Activated CD8-positive, alpha-beta memory T cell treated with anti-CD3 and anti-CD28 coated beads, Interleukin-2, amount 50 U/mL, for 1 hour (primary cell): ENCODE data around the gene KCNG3.

Experiments used
- DNase-seq: peaks from one replicate; pipeline ENCODE4 v3.0.0-alpha.2; 2020; ENCODE audit errors: extremely low read depth

The KCNG3 gene

DNA sequence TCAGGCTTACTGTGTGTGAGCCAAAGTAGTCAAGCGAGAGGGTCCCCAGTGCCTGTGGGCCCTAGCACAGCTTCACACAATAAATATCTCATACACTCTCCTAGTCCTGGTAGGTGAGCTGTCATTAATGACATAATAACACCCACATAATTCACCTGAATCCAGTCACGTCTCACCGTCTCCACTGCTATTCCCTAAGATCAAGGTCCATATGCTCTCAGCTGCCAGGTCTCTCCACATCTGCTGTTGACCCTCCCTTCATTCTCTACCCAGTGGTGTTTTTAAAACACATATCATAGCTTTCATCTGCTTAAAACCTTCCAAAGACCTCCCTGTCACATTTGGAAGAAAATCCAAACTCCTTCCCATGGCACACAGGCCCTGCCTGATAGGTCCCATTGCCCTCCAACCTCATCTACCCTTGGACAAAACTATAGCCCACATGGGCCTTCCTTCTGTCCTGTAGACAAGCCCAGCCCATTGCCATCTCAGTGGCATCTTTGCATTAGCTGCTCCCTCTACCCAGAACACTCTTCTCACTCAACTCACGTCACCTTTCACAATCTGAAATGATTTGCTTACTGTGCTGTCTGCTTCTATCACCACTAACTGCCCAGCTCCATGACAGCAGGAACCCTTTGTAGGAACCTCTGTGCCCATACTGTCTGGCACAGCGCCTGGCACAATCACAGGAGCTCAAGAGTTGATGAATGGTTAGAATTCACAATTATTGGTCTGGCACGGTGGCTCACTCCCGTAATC lies 7.5 kb downstream of the KCNG3 start:
- DNase-seq = no peak

DNA sequence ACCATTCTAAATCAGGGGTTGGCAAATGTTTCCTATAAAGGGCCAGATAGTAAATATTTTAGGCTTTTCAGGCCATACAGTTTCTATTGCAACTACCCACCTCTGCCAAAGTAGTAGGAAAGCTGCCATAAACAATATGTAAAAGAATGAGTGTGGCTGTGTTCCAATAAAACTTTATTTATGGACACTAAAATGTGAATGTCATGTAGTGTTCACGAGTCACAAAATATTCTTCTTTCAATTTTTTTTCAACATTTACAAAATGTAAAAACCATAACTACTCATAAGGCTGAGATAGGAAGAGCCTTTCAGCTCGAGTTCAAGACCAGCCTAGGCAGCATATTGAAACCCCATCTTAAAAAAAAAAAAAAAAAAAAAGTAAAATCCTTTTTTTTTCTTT lies 13.4 kb downstream of the KCNG3 start:
- no peak for DNase-seq

DNA sequence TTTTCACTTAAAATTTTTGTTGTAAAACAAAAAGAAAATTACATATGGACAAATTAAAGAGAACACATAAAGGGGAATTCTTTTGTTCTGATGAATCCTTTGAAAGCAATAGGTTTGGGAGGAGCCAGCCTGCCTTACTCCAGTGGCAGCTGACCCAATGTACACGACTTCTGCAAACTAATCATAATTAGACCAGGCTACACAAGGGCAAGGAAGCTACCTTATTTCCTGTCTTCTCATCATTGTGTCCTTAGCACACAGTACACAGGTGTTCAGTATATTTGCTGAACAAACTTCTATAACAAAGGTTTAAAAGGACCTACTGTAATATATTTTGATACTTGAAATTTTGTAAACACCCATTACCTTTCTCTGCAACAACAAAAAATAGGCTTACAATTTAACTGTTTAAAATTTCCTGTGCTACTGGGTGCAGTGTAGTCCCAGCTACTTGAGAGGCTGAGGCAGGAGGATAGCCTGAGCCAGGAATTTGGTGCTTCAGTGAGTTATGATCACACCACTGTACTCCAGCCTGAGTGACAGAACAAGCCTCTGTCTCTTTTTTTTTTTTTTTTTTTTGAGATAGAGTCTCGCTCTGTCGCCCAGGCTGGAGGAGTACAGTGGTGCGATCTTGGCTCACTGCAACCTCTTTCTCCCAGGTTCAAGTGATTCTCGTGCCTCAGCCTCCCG lies 18.9 kb downstream of the KCNG3 start:
- DNase-seq = no peak

DNA sequence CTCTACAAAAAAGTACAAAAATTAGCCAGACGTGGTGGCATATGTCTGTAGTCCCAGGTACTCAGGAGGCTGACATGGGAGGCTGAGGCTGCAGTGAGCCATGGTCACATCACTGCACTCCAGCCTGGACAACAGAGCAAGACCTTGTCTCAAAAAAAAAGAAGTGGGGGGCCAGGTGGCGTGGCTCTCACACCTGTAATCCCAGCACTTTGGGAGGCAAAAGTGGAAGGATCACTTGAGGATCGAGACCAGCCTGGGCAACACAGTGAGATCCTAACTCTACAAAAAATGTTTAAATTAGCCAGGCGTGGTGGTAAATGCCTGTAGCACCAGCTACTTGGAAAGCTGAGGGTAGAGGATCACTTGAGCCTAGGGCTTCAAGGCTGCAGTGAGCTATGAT lies 23.1 kb downstream of the KCNG3 start:
- DNase-seq = no peak

DNA sequence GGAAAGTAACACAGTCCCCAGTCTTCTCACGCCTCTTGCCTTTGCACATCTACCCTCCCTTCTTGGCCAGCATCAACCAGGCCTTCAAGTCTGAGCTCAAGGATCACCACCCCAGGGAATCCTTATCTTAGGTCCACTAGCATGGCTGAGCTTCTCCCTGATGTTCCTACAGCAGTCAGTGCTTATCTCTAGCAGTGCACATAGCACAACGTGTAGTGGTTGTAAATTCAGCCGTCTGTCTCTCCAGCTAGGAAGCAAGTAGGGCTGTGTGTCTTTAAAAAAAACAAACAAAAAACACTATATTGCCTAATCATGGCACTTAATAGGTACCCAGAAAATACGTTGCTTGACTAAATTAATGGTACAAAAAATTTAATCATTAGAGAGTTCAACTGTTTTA lies 29.2 kb downstream of the KCNG3 start:
- DNase-seq = no peak

DNA sequence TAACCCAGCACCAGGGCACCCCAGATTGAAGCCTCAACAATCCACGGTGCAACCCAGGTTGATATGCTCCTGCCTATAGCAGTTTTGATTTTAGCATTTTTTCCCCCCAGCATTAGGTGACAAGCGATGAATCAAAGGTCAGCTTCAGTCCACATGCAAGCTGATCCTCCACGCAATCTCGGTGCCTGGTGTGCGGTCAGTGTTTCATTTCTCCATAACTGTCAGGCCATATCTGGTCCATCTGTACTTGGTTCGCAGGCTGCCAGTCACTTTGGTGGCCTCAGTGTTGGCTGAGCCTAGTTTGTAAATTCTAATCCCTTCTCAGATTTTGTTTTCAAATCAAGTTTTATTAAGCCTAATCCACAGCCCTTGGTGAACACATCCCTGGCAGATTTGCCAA lies 30.2 kb downstream of the KCNG3 start:
- no peak for DNase-seq

DNA sequence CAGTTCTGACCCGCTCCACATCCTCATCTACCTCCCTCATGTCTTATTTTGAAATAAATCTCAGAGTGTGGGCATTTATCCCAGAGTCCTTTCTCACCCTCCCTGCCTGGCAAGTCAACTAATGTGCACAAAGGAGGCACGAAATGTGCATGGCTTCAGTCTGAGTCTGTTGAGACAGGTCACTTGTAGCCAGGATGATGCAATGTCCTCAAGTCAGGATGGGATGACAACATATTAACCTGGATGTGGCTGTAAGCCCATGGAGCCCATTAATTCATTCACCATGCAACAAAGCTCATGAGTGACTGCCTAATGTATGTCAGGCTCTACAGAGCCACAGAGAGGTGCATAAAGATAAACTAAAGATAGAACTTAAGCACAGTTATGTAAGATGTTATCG lies 34.5 kb downstream of the KCNG3 start:
- DNase-seq = no peak

DNA sequence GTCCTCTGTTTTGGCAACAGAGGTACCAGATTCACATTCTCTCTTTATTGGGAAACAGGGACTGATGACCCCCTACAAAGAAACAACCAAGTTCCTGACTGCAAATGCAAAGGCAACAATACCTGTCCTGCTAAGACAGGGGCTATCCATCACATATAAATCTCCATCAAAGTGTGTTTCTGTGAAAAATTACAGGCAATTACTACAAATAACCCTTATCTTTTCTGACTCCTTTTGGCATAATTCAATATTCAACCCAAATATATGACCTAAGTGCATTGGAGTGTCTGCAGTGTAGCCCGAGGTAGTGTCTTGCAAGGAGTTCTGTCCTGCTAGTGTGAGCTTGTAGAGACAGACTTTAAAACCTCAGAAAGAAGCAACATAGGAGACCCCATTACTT lies 35.4 kb downstream of the KCNG3 start:
- DNase-seq = no peak

DNA sequence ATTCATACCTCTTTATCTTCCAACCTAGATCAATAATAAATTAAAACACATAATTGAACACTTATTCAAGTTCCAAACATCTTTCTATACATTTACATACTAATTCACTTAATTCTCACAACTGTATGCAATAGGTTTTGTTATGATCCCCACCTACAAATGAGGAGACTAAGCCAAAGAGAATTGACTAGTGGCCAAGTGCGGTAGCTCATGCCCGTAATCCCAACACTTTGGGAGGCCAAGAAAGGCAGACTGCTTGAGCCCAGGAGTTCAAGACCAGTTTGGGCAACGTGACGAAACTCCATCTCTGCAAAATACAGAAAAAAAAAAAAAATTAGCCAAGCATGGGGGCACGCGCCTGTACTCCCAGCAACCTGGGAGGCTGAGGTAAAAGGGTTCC lies 36.8 kb downstream of the KCNG3 start:
- no peak for DNase-seq

DNA sequence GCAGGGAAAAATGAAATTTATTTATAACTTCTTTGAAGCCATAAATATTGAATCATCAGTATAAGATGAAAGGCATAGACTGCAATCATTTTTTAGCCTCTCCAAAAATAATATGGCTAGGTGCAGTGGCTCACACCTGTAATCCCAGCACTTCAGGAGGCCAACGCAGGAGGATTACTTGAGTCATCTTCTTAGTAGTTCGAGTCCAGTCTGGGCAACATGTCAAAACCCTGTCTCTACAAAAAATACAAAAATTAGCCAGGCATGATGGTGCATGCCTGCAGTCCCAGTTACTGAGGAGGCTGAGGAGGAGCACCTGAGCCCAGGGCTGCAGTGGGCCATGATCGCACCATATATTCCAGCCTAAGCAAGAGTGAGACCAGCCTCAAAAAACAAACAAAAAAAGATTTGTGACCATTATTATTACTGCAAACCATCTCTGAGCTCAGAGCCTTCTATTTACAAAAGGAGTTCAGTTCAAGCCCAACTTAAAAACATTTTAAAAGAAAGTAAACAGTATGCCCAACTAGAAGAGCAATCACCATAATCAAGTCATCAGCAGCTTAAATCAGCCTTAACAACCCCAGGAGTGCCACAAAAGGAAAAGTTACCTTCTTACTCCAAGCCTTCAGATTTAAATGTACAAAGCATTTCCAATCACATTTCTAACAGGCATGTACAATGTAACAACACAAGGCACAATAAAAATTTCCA lies 37.5 kb downstream of the KCNG3 start:
- no peak for DNase-seq

DNA sequence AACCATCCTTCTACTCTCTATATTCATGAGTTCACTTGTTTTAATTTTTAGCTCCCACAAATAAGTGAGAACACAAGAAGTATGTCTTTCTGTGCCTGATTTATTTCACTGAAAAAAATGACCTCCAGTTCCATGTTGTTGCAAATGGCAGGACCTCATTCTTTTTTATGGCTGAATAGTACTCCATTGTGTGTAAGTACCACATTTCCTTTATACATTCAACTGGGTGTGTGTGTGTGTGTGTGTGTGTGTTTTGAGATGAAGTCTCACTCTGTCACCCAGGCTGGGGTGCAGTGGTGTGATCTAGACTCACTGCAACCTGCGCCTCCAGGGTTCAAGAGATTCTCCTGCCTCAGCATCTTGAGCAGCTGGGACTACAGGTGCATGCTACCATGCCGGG lies 41.2 kb downstream of the KCNG3 start:
- no peak for DNase-seq

DNA sequence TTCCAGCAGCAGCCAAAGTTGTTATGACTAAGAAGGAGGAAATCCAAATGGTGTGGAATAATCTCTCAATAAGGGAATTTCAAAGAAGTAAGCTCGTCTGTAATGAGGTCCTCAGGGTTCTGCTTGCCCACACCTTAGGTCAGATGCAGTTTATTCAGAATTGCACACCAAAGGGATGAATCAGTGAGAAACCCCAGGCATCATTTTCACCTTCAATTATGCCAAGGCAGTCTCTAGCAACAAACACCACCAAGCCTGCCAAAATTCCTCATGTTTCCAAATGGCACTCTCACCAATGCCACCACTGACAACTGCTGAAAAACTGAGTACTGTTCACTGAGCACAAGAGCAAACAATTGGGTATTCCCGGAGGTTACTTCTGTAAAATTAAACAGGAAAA lies 43.6 kb downstream of the KCNG3 start:
- DNase-seq = no peak

DNA sequence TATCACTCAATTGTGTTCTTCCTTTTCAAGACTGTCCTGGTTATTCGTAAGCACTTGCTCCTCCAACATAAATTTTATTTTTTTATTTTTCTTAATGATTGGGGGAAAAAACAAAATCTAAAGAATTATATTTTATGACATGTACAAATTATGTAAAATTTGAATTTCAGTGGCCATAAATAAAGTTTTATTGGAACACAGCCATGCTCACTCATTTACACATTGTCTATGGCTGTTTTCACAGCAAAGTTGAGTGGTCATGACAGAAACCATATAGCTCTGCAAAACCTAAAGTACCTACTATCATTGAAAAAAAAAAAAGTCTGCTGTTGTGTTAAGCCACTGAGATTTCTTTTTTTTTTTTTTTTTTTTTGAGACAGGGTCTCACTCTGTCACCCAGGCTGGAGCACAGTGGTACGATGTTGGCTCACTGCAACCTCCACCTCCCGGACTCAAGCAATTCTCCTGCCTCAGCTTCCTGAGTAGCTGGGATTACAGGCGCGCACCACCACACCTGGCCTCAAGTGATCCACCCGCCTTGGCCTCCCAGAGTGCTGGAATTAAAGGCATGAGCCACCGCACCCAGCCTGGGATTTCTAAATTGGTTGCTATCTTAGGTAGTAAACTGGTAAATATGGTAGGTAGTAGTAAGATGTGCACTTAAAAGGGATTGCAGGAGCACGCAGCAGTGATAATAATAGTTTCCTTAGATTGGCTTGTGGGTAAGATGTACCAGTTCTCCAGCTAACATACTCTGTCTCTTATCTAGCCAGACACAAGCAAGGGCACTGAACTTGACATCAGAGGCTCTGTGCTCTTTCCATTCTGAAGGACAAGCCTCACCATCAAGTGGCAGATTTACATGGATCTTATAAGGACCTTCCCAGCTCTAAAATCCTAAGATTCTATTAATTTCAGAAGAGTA lies 44.4 kb downstream of the KCNG3 start:
- DNase-seq = no peak

DNA sequence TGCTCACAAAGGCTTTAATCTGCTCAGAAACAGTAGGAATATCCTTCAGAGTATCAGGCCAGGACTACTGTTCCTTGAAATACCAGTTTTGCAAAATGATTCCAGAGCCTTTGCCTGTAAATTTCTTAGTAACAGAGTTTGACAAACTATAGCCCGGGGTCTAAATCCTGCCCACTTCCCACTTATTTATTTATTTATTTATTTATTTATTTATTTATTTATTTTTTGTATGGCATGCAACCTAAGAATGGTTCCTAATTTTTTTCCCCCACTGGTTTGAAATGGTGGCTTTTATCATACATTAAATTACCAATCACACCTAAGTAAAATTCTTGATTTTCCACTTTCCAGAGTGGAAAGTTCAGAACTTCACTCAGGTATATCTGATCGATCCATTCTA lies 45.6 kb downstream of the KCNG3 start:
- DNase-seq = no peak

DNA sequence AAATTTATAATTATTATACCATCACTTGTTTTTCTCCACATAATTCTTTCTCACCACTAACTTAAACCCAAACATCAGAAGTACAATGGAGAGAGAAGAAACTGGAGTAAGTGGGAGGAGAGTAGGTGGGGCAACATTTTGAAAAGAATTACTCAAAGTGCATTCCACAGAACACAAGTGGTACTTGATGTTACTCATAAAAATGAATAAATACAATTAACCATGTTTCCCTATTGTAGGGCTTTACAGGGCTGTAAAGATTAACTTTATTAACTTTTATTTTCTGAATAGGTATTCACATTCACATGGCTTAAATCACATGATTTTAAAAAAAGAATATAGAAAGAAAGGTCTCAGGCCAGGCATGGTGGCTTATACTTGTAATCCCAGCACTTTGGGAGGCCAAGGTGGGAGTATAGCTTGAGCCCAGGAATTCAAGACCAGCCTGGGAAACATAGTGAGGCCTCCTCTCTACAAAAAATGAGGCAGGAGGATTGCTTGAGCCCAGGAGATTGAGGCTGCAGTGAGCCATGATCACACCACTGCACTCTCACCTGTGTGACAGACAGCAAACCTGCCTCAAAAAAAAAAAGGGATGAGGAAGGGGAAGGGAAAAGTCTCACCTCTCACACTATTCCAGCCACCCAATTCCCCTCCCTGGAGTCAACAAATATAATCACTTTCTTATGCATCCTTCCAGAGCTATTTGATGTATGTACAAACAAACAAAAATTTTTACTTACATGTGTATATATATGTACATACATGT lies 47.1 kb downstream of the KCNG3 start:
- DNase-seq = no peak

DNA sequence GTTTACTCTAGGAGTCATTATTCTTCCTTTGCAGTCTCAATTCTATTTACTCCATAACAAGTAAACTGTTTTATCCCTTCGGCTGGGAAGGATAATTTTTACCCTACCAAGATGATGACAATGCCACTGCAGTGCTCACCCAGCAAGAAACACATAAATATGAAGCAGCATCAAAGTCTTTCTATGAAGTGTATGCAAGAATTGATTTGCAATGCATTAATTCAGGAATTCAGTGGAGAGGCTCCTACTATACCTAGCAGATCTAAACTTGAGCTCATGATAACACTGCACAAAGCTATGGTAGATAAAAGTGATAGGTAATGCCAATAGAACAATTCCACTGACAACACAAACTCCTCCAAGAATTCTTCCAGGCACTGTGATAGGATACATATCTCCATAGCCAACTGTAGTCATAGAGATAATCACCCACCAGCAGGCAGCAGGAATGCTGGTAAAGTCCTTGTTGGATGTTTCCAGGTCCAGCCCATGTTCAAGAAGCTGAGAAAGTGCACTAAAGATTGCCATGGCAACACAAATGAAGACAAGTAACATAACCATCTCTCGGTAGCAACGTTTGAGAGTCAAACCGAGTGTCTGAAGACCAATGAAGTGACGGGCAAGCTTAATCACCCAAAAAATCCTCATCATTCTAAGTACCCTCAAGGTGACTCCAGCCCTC lies 49.9 kb downstream of the KCNG3 start:
- DNase-seq = no peak

DNA sequence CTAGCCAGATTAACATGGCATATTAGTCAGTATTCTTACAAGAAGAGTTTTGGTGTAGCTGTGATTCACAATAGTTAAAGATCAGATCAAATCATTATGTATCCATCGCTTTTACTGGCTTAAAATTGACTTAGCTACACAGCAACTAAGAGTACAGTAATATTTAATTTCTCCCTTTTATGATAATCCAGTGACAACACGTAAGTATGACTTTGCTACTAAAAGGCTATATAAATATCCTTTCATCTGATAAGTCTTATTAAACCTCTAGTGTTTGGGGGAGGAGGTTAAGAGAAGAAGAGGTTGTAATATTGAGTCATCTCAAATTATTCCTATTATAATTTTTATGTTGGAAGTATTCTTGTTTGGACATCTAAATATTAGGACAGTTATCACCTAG lies 51.0 kb downstream of the KCNG3 start:
- DNase-seq = no peak

DNA sequence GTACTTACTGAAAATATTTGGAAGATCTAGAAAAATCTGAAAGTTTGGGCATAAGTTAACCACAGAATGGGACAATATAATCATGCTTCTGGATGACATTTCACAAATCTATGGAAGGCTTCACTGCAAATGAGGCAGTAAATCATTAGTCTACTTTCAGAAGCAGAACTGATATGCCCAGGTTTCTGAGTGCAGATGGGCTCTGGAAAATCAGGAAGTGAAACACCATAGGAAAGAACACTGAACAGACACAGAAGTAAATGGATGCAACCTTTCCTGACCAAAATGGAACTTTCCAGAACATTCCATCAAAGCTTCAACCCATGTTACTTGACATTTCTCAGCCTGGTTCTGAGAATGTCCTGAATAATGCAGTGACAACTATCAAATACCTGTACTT lies 55.1 kb downstream of the KCNG3 start:
- no peak for DNase-seq

DNA sequence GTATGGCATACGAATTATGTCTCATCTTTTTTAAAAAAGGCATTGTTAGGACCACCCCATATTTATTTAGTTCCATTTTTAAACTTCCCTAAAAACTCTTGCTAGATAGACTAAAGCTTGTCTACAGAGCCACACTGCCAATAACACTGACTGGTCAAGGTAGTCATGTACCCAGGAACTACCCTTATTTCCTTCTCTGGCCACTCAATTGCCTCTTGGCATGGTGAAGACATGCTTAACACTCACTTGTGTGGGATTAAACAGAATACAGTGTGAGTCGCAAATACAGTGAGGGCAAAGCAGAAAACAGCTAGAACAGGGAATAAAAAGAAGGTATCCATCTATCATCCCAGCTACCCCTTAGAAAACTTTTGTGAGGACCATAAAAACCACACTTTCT lies 57.4 kb downstream of the KCNG3 start:
- DNase-seq = no peak

DNA sequence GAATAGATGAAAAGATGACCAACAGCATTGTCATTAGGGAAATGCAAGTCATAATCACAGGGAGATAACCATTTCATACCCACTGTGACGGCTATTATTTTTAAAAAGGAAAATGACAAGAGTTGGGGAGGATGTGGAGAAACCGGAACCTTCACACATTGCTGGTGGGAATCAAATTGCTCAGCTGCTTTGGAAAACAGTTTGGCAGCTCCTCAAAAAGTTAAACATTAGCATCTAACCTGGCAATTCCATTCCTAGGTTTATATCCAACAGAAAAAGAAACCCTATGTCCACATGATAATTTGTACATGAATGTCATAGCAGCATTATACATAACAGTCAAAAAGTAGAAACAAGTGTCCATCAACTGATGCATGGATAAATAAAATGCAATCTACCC lies 58.2 kb downstream of the KCNG3 start:
- DNase-seq = no peak

DNA sequence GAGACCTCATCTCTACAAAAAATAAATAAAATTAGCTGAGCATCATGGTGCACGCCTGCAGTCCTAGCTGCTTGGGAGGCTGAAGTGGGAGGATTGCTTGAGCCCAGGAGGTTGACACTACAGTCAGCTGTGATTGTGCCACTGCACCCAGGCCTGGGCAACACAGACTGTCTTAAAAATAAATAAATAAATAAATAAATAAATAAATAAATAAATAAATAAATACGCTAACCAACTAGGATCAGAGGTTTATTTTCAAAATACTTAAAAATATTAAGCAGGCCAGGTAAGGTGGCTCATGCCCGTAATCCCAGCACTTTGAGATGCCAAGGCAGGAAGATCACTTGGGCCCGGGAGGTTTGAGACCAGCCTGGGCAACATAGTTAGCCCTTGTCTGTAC lies 63.6 kb downstream of the KCNG3 start:
- no peak for DNase-seq
